GM18951 (cell line): Measurements from ENCODE around the gene BRD4.

Experiments
- POLR2A ChIP-seq: IDR thresholded peaks from 4 replicates; pipeline ENCODE4 v1.6.1; 2011; ENCODE audit warnings: mild to moderate bottlenecking; ENCODE audit not compliant: insufficient read length, insufficient read depth; ENCODE audit errors: extremely low read depth
- in situ Hi-C: fragments of 300-500 bp; cut with MboI; formaldehyde crosslinking; loops from one replicate; pipeline ENCODE4 v1.12.0; 2022; ENCODE audit warnings: low sequenced_read_pairs, mixed read lengths, inconsistent platforms; ENCODE audit not compliant: unreplicated experiment

The BRD4 gene

DNA sequence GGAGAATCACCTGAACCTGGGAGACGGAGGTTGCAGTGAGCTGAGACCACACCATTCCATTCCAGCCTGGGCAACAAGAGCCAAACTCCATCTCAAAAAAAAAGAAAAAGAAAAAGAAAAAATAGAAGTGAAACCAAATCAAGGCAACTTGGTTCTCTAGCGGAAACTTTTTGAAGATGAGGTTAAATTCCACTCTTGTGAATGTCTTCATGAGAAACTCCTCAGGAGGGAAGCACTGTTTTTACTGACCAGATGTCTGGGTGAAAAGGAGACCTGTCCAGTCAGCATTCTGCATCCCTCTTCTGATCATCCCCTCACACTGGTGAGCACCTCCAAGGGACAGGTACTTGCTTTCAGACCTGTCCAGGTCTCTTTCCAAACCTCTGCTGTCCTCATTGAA, 15.8 kb downstream of the BRD4 start:
- TF ChIP-seq POLR2A = no peak
- in situ Hi-C loops = no loop called here

DNA sequence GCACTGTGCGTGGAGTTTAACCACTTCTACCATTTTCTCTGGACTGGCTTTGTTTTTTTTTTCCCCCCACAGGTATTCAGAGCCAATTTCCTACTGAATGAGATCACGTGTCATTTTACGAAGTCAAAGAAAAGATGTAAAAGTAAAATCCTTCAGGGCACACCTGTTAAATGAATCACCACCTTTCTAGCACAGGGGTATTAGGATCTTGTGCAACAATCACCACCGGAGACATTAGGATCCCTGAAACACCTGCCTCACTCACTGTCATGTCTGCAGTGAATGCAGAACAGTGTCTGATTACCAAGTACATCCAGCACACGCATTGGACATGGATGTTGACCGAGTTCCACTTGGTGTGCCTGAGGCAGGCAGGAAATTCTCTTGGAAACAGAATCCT, 17.2 kb downstream of the BRD4 start:
- in situ Hi-C loops = no loop called here
- TF ChIP-seq POLR2A = no peak

DNA sequence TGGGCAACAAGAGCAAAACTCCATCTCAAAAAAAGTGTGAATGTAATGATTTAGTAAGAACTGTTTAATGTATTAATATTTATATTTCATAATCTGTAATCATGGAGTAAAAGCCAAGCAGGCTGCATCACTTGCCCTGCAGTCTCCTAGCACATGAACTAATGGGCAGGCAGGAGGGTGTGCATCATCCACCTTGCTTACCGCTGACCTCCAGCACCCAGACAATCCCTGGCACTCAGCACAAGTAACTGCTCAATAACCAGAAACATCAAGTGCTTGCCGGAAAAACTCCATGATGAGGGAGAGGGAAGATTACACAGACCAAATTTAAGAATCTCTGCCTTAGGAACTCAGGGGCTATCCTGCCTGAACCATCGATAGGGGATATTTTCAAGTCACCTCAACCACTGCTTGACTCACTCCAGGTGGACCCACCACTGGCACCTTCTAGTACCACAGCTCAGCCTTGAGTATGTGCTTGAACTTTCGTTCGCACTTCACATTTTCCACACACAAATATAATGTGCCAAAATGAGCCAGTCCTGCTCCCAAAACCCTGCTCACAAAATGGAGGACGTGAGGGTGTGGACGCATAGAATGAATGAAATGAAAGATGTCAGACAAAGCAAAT, 18.6 kb downstream of the BRD4 start:
- in situ Hi-C loops = no loop called here
- no peak for TF ChIP-seq POLR2A

GRCh38 chr19:15307169-15307568, 25.2 kb downstream of the BRD4 start:
- in situ Hi-C loops = no loop called here
- no peak for TF ChIP-seq POLR2A

- in situ Hi-C loops = no loop called here
- no peak for TF ChIP-seq POLR2A
Observed at GRCh38 chr19:15305582-15306334, 26.6 kb downstream of the BRD4 start.

GRCh38 chr19:15304140-15304705, 28.1 kb downstream of the BRD4 start:
- no peak for TF ChIP-seq POLR2A
- in situ Hi-C loops = no loop called here

GRCh38 chr19:15303105-15303780, 29.1 kb downstream of the BRD4 start:
- in situ Hi-C loops = no loop called here
- TF ChIP-seq POLR2A = no peak

DNA sequence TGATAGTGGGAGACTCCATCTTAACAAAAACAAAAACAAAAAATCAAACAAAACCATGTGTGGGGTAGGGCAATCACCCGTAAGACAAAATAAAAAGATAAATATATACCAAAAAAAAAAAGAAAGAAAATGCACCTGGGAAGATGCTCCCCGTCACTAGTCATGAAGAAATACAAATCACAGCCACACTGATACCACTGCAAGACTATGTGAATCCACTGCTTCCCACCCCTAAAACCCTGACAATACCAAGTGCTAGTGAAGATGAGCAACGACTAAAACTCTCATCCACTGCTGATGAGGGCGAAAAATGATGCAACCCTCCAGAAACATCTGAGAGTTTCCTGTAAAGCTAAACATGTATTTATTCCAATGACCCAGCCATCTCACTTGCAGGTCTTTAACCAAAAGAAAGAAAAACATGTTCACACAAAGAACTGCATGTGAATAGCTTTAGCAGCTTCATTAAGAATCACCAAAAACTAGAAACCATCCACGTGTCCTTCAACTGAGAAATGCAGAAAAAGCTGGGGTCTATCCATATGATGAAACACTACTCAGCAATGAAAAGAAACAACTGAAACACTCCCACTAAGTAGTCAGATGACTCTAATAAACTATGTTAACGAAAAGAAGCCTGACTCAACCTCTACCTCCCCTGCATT, 31.7 kb downstream of the BRD4 start:
- in situ Hi-C loops = no loop called here

GRCh38 chr19:15299568-15300409, 32.5 kb downstream of the BRD4 start:
- in situ Hi-C loops = no loop called here
- no peak for TF ChIP-seq POLR2A

More for the DNA sequence above, 31.7 kb downstream of the BRD4 start:
- no peak for TF ChIP-seq POLR2A

DNA sequence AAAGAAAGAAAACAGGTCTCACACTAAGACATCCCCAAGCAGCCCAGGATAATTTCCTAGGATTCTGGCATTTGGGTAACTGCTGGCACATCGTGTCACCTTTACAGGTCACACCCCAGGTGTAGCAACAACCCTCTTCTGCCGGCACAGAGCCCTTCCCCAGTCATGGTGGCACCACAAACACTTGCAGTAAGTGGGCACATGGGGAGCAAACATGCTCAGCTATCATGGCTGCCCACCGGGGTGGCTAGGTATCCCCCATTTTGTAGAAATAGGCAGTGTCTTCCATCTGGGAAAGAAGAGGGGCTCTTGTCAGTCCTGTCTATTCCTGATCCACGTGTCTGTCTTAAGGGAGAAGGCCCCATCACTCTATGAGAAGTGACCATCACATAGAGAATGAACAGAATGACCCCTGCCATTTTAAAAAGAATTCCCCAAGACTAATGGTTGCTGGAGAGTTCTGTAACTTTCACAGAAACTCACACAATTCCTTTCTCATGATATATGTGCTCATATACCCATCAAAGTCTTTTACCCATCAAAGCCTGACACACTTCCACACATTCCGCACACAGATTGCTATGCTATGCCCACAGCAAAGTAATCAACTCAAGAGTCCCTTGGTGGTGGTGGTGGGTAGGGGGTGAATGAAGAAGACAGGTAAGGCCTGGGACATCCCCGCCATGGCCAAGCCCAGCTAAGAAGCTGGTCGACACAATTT, 33.3 kb downstream of the BRD4 start:
- in situ Hi-C loops = no loop called here
- TF ChIP-seq POLR2A = no peak

GRCh38 chr19:15297416-15298224, 34.7 kb downstream of the BRD4 start:
- in situ Hi-C loops = no loop called here
- no peak for TF ChIP-seq POLR2A

GRCh38 chr19:15296841-15297415, 35.4 kb downstream of the BRD4 start:
- no peak for TF ChIP-seq POLR2A
- in situ Hi-C loops = no loop called here
